RKO (cell line): ENCODE results near the gene CPA5.
"Not testable (repeated sequence)": the region's sequence is repeated elsewhere in the genome, so short reads cannot be mapped to it uniquely, and the experiment has no call there.

Experiments used
- DNase-seq: peaks from one replicate; pipeline ENCODE4 v3.0.0-alpha.2; 2016; ENCODE audit warnings: low spot score

CPA5 gene

DNA sequence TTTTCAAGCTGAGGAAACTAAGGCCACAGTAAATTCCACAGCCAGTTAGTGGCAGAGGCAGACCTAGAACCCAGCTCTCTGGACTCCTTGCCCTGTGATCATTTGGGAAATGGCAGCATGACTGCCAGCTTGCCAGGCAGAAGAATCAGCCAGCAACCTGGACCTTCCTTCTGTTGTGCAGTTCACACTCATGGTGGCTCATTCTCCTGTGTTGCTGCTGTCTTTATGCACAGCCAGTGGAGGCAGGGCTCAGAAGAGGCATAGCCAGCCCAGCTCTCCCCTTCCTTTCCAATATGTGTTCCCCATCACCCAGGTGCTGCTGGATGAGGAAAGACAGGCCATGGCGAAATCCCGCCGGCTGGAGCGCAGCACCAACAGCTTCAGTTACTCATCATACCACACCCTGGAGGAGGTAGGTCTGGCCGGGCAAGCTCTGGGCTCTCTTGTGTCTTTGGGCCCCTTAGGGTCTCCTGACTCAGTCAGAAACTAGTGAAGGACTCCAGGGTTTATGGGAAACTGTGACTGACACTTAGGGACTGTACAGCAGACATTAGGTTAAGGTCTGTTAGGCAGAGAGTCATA lies 14.8 kb downstream of the CPA5 start:
- DNase-seq, result no peak

DNA sequence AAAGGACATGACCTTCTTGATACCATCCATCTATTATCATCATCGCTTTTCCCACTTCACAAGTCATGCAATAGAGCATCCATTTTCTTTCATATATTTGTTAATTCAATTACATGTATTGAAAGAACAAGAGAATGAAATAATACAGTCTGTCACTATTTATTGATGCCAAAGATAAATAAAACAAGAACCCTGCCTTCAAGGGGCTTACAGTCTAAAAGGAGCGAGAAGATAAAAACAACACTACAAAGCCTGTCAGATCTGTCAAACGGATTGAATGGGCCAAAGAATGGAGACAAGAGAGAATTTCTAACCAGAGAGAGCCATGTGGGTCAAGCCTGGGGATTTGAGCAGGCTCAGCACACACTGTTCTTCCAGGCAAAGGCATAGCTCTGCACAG lies 15.9 kb downstream of the CPA5 start:
- no peak for DNase-seq

DNA sequence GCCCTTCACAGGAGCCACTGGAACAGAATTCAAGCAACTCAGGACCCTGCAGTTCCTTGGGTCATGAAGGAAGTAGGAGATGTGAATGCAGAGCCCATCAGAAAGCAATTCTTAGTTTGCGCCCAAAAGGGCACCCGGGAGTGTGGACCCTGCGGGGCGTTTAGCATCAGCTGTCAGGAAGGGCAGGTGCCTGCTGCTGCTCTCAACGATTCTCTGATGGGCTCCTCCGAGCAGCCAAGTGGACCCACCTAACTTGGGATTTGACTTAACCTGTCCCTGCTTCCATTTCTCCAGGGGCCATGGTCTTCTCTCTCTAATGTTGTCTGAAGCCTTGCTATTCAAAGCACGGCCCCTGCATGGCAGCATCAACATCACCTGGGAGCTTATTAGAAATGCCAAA lies 17.1 kb downstream of the CPA5 start:
- no peak for DNase-seq

DNA sequence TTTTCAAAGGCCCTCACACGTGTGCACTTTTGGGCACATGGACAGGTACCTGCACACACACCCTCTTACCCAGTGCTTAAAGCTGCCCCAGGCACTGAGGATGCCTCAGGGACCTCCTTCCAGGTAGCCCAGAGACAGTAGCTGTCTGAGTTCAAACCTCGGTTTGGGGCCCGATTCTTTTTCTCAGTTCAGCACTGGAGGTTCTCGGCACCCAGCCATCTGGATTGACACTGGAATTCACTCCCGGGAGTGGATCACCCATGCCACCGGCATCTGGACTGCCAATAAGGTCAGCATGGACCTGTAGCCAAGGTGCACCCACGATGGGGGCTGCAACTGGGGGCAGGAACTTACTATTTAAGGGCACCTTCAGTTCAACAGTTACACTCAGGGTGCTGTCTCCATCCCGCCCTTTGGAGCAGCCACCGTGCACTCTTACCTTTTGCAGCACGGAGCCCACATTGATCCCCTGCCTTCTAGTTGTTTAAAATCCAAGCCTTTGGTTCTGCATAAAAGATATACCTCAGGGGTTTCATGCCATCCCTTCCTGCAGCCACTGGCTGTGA lies 17.7 kb downstream of the CPA5 start:
- DNase-seq, result no peak

DNA sequence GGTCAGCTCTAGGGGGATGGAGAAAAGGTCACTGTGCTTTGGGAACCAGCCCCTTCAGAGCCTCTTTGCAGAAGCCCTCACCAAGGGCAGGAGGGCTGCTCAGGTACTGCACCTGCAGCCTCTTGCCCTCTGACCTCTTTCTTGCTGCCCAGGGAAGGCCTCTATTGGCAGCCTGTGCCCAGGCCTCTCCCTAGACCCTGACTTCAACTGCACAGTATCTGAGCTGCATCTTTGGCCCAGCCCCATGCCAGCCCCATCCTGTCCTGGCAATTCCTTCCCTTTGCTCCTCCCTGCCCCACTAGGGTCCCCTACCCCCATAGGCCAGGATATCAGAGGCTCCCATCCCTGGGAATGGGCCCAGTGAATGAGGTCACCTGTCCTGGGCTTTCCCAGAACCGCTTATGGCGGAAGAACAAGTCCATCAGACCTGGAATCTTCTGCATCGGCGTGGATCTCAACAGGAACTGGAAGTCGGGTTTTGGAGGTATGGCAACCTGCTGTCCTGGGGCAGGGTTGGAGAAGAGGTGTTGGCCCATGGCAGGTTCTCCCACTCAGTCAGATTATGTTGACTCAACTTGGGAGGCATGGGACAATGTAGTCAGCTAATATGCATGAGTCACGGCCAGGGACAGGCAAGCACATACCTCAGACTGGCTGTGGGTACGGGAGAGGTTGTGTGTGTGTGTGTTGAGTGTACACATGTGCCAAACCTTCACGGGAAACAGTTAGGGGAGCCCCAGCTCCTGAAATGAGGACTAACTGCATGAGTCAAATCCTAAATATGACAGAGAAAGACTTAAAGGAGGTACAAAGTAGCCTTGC lies 18.6 kb downstream of the CPA5 start:
- peak; percentile 88 for DNase-seq

DNA sequence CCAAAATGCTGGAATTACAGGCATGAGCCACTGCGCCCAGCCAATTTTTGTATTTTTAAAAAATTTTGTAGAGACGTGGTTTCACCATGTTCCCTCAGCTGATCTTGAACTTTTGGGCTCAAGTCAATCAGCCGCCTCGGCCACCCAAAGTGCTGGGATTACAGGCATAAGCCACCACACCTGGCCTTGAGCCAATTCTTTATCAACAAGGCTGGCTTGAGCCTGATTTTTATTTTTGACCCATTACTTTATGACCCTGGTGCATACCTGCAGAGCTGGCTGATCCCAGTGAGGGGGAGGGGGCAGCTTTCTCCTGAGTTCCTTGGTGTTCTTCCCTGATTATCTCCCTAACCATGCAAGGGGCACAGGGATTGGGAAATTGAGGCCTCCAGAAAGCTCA lies 19.8 kb downstream of the CPA5 start:
- no peak for DNase-seq

DNA sequence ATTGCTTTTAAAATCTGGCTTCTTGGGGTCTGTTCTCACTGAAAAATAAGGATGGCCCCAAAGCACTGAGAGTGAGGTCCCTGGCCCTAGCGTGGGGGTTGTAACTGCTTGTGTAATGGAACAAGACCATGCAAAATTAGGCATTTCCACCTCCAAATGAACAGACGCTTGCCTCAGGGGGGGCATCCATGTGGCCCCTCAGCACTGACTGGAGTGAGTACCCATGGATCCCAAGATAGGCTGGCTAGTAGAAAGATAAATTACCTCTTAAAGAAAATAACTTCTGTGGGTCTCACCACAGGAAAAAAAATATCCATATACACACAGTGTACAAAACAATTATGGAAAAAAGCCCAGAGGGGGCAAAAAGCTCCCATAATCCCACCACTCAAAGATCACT lies 20.5 kb downstream of the CPA5 start:
- DNase-seq, result no peak

DNA sequence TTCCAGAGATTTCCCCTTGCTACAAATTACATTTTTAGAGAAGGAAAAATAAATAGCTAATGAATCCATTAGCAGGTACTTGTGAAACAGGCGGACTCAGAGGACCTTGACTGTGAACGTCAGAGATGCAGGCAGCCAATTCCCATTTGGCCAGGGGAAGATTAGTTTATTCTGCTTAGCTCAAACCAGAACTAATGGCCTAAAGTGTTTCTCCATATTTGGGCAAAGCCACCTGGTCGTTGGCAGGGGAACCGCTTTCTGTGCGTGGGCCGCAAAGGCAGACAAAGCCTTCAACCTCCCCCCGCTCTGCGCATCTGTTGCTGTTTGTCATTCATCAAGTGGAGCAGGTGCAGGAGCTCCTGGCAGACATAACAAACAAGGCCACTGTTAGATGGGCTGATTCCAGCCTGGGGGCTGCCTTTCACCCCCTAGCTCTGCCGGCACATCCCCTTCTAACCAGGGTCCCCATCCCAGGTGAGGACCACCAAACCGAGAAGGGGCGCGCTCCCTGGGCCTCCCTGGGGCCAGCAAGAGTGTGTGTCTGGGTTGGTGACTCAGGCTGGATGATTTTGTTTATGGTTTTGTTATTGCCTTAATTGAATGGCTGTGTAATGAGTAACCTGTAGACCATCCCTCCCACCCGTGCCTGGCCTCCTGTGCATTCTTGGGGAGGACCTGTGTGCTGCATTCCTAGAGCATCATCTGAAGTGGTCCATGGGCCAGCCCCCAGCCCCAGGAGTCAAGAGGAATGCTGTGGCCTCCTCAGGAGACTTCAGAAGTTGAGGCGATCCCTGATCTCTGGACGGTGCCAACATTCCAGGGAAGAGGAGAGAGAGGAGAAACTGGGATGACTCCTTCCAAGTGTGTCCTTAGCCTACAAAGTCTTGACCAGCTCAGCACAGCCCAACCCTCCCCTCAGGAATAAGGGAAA lies 21.2 kb downstream of the CPA5 start:
- no peak for DNase-seq

DNA sequence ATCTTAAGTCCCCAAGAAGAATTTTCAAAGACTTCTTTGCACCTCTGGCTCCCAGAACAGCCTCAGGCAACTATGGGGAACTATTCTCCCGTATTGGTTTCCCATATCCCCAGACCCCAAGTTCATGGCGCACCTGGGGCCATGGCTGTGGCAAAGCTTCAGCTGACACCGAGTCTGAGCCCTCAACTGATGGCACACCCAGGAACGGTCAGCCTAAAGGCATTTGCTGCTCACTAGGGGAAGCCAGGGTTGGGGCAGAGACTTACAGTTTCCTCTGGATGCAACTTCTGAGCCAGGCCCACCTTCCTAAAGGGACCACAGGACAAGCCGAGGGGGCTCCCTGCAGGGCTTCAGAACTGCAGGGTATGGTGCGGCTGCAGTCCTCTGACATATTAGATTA lies 21.9 kb downstream of the CPA5 start:
- no peak for DNase-seq

DNA sequence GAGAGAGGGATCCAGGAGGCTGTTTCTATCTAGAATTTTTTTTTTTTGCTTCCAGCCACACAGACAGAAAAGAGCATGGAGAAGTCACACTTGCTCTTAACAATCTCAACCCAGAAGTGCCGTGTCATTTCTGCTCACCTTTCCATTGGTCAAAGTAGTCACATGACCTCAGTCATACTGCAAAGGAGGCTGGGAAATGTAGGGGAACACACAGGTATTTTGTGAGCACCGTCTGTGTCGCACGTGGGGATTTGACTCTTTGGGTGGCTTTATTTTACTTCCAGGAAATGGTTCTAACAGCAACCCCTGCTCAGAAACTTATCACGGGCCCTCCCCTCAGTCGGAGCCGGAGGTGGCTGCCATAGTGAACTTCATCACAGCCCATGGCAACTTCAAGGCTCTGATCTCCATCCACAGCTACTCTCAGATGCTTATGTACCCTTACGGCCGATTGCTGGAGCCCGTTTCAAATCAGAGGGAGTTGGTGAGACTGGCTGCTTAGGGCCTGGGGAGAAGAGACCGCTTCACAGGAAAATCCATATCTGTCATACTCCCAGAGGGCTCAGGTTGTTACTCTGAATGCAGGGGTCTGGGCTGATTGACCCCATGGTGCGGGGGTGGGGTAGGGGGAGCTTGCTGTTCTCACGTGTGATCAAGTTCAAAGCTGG lies 22.6 kb downstream of the CPA5 start:
- no peak for DNase-seq

DNA sequence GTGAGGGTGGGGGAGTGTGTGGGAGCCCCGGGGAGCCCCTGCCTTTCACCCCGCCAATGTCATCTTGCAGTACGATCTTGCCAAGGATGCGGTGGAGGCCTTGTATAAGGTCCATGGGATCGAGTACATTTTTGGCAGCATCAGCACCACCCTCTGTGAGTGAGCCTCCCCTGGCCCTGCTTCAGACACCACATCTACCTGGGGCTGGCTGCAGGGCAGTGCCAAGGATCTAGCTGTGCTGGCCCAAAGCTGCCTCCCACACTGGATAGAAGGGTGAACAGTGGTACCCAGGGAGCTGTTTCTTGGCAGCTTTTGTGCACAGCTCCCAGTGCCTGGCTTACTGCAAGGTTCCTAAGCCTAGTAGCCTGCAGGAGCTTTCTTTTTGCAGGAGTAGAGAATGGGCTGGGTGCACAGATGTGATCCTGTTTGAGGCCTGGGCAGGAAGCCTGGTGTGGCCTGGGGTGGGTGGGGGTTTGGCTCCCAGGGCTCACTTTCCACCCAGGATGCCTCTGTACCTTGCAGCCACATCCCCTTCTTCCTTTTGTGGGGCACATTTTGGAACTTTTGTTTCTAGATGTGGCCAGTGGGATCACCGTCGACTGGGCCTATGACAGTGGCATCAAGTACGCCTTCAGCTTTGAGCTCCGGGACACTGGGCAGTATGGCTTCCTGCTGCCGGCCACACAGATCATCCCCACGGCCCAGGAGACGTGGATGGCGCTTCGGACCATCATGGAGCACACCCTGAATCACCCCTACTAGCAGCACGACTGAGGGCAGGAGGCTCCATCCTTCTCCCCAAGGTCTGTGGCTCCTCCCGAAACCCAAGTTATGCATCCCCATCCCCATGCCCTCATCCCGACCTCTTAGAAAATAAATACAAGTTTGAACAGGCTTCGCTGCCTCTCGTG lies 23.5 kb downstream of the CPA5 start:
- DNase-seq, result no peak

DNA sequence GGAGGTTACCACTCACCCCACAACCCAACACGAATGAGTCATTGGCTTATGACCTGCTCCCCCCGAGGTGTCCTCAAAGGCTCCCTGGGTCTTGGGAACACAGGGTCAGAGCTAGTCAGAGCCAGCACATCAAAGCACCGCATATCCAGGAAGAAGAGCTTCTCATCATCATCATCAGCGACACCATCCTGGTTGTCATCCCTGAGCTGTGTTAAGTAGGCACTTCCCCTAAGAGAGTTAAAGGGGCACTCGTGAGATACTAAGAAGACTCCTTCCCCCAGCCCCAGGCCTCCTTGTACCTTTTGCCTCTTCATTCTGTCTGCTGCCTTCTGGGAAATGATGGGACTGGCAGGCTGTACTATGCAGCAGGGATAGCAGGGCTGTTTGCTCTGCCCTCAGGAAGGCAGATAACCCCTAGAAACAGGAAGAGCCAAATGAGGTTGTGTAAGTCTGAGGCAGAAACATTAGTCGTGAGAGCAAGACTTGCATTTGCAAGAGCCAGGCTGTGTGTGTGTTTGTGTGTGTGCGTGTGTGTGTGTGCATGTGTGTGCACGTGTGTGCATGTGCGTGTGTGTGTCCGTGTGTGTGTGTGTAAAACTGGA lies 24.6 kb downstream of the CPA5 start:
- peak; percentile 61 for DNase-seq

DNA sequence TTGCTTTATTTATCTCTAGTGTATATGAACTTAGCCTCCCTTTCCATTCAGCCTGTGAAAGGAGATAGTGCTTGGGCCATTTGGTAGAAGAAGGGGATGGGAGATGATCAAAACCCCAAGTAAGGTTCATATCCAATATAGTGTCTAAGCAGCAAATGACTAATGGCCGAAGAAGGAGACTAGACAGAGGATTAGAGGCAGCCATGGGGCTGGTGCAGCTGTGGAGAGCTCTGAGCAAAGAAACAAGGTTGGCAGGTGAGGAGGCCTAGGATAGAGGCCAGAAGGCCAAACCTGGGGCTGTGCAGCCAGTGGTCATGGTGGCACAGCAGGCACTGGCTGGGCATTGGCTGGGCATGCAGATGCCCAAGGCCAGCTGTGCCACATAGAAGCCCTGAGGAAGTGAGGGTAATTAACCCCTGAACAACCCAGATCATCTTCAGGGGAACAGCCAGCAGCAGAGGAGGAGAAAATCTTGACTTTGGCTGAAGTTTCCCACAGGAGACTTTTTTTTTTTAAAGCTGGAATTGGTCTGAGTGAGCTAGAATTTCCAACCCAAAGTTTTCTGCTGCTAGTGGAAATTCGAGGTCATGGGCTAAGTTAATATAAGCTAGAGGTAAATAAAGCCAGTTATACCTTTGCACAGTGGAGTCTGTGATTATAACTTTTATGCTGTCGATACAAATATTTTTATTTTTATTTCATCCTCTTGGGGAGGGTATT lies 25.4 kb downstream of the CPA5 start:
- no peak for DNase-seq

DNA sequence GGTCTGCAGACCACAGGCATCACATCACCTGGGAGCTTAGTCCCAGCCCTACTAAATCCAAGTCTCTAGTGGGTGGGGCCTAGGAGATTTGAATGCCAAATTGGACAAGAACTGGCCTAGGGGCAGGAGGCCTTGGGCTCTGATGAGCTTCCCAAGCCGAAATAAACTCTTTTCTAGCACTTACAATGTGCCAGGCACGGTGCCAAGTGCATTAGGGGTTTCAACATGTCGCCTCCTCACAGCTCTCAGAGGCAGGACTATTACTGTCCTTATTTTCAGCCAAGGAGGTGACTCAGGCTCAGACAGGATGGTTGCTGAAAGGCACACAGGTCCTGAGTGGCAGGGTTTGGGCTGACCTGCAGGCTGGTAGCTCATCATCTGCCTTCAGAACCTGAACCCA lies 26.4 kb downstream of the CPA5 start:
- no peak for DNase-seq

DNA sequence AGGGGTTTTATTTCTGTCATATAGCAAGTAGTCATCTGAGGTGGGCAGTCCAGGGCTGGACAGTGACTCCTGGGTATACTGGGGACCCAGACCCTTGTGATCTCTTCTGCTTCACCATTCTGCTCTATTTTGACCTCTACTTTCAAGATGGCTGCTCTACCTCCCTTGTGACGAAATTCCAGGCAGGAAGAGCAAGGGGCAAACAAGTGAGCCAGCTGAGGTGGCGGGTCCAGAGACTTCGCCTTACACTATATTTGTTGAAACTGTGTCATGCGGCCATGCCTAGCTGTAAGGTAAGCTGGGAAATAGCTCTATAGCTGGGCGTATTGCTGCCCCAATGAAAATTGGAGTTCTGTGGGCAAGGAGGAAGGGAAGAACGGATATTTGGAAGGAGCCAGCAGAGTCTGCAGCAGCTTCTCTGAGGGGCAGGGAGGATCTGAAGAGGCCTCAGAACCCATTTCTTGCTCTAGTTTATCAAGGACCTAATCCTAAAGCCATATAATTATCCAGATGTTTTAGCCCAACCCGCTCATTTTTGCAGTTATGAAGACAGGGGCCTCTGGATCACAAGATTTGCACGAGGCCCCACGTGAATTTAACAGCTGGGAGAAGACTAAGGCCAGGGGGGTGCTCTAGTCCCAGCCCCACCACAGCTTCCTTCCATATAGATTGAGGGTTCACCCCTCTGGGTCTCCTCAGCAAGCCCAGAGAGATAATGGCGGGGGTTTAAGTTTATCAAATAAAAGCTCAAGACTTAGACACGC lies 28.0 kb downstream of the CPA5 start:
- DNase-seq, result no peak

DNA sequence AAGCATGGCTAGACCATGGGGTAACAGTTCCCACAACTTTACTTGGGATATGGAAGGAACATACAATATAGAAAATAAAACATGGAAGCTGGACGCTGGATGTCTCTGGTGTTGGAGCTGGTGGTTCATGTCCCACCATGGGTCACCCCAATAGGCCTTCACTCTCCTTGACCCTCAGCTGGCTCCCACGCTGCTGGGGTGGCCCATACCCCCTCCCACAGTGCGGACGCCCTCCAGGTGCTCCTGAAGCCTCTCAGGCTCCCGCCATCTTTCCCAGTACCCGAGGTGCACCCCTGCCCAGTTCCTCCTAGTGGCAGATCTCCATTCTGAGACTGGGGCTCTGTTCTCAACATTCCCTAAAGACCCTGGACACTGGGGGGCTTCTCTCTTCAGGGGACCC lies 29.9 kb downstream of the CPA5 start:
- no peak for DNase-seq

DNA sequence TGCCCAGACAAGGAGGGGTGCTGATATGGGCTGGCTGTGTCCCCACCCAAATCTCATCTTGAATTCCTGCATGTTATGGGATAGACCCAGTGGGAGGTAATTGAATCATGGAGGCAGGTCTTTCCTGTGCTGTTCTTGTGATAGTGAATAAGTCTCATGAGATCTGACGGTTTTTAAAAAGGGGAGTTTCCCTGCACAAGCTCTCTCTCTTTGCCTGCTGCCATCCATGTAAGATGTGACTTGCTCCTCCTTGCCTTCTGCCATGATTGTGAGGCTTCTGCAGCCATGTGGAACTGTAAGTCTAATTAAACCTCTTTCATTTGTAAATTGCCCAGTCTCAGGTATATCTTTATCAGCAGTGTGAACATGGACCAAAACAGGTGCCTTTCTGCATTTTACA lies 31.8 kb downstream of the CPA5 start:
- DNase-seq, result not testable (repeated sequence)

DNA sequence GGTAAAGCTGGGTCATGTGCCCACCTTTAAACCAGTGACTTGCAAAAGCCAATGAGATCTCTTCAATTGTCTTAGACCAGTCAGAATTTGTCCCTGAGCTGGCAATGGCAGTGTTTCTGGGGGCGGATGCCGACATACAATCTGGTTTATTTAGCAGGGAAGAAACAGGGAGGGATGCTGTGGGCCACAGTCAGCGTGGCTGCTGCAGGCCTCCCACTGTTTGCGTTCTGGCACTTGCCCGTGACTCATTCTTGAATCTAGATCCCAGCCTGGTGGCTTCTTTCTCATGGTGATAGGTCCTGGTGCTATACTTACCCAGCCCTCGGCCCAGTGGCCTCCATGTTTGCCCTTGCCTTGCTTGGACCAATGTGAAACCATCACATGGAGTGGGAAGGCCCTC lies 32.6 kb downstream of the CPA5 start:
- no peak for DNase-seq

DNA sequence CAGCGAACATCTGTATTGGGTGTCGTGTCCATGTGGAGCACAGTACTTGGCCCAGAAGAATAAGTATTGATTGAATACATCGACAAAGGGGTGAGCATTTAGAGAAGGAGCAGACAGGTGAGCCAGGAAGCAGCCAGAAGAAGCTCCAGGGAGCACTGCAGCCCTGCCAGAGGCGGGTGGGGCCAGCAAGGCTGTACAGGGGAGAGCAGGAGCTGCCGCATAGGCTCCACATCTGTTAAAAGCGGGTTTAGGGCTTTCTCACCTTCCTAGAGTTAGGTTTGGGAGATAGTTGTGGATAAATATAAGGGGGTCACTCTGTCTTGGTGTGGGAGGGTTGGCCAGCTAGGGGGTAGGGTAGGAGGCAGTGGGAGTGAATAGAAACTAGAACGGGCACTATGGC lies 34.4 kb downstream of the CPA5 start:
- no peak for DNase-seq
